Lung microvascular endothelial cell (primary cell): ENCODE data around the gene LGALS3BP. TPM values are rescaled to one million over a fixed set of nuclear protein-coding genes. Genes with fewer than 3 reads are reported as not detected.

ENCODE experiments used
- DNase-seq, 2 donors: peaks; one replicate each; pipeline versions ENCODE4 v3.0.0 to v3.0.0-alpha.2; 2010; ENCODE audit warnings: low read depth in 2 of 2
- total RNA-seq: library from RNA; depleted of rRNA; stranded (reverse); fragments of >200 nt; gene quantifications from 2 replicates; pipeline ENCODE4 v1.2.1, GENCODE V29; 2014

Gene LGALS3BP
- total RNA-seq, 1 donor from 2014 or later = 2.4 TPM

DNA sequence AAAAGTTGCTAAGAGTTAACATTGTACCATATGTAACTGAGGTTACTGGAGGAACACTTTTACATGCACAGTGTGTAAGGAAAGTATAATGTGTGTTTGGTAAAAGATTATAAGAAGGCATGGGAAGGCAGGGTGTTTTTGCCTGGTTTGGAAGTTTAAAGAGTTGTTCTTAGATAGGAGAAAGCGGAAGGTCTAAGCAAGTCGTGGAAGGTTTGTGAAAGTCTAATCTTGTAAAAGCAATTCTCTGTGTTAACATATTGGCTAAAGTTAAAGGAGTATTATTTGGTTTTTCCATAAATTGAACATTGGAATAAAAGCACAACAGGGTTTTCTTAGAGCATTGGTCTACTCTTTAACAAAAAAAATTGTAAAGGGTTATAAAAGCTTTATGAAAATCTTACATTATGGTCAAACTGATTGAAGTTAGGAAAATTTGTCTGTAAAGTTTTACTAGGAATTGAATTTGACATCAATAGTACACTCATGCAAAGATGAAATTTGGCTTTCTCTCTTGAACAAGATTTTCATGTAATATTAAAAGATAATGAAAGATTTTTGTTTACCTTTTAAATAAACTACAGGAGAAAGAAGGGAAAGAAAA lies 34.5 kb upstream of the LGALS3BP start:
- no peak for DNase-seq

DNA sequence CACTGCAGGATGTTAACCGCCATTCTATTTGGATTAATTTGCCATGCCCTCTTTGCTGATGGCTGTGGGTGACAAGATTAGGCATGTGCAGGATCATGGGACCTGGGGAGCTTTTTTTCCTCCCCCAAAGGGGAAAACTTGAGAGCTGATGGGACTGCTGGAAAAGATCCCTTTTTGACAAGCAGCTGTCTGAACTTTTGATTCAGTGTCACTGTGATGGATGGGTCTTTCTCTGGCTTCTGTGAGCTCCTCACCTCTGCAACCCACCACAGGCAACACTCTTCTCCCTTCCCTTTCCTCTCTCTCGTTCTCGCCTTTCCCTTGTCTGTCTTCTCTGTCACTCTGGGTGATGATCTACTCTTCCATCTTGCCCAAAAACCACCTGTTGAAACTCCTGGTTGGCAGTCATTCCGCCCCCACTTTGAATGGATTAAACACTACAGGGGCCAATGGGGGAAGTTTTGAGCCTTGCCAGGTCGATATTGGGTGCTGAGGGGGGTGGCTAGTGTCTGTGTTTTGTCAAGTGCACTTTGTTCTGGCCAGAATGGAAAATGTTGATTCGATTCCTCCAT lies 32.9 kb upstream of the LGALS3BP start:
- no peak for DNase-seq

DNA sequence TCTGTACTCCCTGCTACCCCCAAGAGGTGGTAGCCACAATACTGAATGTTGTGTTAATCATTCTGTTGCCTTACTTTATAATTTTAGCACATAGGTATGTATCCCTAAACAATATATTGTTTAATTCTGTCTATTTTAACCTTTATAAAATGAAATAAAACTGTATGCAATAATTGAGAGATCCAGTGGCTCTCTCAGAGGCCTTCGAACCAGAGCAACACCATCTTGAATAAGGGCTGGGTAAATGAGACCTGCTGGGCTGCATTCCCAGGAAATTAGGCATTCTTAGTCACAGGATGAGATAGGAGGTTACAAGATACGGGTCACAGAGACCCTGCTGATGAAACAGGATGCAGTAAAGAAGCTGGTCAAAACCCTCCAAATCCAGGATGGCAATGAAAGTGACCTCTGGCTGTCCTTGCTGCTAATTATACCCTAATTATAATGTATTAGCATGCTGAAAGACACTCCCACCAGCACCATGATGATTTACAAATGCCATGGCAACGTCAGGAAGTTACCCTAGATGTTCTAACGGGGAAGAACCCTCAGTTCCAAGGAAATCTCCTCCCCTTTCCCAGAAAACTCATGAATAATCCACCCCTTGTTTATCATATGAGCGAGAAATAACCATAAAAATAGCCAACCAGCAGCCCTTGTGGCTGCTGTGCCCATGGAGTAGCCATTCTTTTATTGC lies 31.9 kb upstream of the LGALS3BP start:
- DNase-seq = peak in 1 of 2 donors; percentile 88

DNA sequence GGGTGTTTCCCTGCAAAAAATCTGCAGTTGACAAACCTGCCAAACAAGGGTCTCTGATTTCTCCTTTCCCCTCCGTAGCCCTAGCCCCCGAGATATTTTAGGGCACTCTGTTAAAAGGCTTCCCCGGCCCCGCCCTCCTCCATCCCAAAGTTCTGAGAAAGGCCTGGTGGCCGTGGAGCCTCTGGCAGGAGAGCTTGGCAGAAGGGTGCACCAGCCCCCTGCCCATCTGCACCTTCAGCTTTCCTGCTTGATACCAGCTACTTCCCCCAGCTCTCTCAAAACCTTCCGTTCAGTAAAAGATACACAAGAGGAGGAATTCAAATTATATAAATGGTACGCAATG lies 30.6 kb upstream of the LGALS3BP start:
- no peak for DNase-seq

DNA sequence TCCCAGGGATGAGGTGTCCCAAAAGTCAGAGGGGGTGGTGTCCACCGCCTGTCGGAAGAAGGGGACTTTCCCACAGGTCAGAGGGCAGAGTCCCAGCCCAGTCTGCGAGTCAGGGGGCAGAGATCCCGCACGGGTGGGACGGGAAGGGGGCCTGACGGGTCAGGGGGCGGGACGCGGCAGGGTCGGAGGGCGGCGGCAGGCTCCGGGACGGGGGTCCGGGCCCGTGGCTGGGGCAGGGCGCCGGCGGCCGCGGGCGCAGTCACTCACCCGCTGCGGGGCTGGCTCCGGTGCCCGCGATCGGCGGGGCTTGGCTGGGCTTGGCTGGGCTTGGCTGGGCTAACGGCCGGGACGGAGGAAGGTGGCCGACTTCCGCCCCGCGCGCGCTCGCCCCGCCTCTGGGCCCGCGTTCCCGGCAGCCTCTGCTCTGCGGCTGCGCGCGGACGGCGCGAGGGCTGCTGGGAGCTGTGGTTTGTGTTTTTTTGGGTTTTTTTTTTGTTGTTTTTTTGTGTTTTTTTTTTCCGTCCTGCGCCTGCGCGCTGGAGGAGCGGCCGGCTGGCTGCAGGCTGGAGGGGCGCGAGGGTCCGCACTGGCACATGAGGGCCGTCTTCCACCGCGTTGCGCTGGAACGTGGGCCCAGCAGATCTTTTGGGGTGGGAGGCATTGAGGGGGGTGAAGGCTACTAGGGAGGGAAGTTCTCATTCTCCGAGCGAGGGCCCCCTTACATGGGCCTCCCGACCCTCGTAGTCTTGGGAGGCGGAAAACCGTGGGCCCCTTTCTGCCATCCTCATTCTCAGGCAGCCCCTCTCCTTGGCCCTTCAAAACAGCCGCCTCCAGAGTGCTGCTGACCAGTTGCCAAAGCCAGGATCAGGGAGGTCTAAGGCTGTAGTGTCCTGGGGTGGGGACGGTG lies 29.9 kb upstream of the LGALS3BP start, which contains the start of gene CANT1:
Gene CANT1, minus strand, starts transcription at position 368 of the 907 bp plus-strand sequence. CDS start 12,142 bp downstream, outside the sequence.
- peak; percentile 88 to 92 for DNase-seq

DNA sequence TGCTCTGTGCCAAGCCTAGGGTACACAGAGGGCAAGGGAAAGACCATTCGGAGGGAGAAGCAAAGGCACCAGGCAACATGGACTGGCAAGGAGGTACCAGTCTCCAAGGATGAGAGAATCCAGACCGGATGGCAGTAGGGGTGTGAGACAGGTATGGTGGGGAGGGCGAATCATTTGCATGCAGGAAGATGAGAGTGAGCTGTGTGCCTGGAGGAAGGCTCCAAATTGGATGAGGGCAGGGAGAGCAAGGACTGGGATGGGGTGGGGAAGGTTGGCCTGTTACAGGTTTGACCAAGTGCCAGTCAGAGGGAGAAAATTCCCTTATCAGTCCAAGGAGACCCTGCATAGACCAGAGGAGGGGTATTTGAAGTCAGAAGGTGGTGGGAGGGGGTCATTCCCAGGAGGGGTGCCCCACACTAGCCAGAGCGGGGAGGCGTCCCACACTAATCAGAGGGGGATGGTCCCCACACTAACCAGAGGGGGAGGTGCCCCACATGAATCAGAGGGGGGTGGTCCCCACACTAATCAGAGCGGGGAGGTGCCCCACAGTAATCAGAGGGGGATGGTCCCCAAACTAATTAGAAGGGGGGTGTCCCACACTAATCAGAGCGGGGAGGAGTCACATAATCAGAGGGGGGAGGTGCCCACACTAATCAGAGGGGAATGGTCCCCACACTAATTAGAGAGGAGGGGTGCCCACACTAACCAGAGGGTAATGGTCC lies 29.1 kb upstream of the LGALS3BP start:
- DNase-seq = no peak

DNA sequence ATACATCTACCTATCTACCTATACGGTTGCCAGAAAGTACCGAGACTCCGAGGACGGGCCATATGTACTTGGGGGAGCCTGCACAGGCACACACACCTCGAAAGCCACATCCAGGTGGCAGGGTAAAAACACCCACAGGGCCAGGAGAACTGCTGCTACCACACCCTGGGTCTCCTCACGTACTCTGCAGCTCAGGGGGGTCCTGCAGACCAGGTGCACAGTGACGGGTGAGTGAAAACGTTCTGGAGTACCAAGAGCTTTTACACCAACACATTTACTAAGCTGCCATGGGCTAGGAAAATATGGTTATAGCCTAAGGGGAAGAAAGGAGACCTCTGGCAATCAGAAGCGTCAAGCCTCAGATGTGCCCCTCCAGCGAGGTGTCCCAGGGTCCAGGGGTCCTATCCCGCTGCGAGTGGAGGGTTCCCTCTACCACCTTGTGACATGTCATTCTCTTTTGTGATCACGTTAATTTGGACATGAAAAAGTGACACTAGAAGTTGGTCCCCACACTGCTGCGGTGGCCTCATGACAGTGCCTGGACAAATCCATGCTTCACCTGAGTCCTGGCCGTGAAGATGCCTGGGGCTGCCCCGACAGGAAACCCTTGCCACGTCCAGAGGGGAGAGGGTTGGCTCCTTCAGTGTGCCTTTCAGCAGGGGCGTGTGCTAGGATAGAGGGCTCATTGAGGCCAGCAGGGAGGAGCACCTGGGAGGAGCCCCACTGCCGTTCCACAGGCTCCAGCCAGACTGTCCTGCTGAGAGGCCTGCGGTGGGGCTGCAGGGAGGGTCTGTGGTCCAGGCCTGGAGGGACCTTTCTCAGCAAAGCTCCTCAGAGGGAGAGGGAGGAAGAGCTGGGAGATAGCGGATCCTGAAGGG lies 28.0 kb upstream of the LGALS3BP start:
- no peak for DNase-seq

DNA sequence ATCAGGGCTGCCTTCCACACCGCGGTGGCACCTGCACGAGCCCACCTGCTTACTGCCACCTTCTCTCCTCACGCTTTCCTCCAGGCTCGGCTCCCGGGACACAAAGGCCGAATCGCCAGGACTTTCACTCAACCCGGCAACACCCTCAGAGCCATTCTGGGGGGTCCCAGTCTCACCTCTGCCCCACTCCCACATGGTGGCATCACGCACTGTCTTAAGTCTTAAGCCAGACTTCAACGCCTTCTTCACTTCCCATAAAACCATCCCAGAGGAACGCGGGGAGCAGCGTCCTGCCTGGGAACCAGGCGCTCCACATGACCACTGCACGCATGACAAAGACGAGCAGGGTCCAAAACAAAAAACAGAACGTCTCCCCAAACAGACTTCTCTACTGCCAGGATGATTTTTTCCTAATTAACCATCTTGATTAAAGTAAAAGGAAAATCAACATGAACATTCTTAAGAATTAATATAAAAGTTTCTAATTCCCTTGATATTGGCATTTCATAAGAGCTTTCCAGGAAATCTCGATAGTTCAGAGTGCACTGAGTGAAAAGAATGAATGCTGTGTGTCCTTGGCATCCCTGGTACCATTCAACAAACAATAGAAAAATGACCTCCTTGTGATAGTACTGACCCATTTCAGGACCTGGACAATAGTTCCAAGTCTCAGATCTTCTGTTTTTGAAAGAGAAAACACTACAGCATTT lies 27.2 kb upstream of the LGALS3BP start:
- no peak for DNase-seq

DNA sequence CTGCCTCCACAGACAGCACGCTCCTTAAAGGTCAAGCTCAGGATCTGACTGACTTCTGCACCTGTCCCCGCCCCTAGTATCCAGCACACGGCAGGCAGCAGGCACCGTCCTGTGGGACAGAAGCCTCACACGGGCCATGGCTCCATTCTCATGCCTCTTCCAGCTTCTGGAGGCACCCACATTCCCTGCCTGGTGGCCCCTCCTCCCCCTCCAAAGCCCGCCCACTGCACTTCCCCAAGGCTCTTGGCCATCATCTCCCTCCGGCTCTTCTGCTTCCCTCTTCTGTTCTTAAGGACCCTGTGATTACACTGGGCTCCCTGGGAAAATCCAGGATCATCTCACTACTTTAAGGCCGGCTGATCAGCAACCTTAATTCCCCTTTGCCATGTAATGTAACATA lies 26.3 kb upstream of the LGALS3BP start:
- no peak for DNase-seq

DNA sequence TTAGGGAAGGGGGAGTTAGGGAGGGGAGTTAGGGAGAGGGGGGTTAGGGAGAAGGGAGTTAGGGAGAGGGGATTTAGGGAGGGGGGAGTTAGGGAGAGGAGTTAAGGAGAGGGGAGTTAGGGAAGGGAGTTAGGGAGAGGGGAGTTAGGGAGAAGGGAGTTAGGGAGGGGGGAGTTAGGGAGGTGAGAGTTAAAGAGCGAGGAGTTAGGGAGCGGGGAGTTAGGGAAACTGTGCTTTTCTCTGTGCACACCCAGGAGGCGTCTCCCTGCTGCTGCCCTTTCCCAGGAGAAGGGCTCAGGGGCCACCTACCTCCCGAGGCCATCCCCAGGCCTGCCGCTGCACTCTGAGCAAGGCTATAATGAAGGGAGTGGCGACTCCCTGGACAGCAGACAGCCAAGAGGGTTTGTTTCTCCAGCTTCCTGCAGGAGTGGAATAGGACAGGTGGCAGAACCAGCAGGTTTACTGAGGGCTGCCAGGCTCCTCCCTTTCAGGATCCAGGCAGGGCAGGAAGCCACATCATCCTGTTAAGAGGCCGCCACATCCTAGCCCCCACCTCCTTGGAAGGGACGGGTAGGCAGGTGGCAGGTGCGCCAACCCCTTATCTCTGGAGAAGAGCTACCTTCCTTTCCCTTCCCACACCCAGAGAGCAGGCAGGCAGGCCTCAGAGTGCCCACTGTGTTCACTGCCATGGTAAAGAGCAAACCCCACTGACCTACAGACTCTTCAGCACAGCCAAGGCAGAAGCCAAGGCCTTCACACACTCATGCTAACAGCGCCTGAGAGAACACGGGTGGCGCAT lies 25.5 kb upstream of the LGALS3BP start:
- no peak for DNase-seq

DNA sequence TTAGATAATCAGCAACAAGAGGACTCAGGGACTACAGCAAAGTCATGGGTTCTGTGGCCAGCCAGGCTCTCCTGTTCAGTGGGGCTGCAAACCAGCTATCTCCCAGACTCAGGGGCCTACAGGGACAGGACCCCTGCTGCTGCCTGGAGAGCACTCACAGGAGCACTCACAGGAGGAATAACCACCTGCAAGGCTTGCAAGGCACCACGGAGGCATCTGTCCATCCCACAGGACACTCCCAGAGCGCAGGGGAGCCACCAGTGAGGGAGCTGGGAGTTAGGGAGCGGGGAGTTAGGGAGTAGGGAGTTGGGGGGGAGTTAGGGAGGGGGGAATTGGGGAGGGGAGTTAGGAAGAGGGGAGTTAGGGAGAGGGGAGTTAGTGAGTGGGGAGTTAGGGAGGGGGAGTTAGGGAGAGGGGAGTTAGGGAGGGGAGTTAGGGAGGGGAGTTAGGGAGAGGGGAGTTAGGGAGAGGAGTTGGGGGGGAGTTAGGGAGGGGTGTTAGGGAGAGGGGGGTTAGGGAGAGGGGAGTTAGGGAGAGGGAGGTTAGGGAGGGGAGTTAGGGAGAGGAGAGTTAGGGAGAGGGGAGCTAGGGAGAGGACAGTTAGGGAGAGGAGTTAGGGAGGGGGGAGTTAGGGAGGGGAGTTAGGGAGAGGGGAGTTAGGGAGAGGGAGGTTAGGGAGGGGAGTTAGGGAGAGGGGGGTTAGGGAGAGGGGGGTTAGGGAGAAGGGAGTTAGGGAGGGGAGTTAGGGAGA lies 24.1 kb upstream of the LGALS3BP start:
- no peak for DNase-seq

DNA sequence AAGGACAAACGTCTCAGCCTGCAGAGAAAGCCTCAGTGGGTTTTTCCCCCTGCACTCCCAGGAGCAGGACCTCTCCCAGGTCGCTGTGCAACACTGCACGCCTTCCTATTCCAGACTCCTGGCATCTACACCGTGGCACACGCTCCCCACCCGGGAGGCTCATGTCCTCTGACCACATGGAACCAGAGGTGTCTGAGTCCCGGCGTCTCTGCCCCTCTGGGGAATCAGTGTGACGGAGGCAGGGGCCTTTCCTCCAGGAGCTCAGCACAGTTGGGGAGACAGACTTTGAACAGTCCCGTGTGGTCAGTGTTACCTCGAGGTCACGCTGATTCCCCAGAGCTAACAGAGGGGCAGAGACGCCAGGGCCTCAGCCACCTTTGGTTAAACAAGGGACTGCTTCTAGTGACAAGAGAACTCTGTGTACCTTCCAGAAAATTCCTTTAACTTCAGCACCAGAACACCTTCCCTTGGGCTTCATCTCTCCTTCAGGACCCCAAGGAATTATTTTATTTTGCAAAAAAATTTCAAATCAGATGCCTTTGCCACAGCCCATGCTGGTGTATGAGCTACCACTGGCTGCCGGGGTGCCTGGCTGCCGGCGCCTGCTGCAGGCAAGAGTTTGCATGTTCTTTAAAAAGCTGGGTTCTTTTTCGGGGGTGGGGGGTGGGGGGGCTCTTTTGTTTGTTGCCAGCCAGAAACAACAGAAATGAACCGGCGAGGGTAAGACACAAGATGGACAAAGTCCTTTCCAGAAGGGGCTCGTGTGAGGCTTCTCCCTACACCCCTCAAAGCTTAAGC lies 23.3 kb upstream of the LGALS3BP start:
- DNase-seq = no peak

DNA sequence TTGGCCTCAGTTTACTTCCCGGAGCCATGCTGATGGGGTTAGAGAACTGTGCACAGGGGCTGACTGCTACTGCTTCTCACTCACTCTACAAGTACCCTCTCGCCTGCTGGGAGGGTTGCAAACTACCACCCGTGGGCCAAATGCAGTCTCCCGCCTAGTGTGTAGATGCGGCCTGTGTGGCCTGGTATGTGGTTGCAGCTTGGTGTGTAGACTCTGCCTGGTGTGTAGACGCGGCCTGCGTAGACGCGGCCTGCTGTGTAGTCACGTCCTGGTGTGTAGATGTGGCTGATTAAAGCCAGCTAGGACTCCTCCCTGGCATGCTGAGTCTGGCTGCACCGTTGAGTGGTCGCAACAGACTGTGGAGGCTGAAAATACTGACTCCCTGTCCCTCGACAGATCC lies 22.6 kb upstream of the LGALS3BP start:
- no peak for DNase-seq

DNA sequence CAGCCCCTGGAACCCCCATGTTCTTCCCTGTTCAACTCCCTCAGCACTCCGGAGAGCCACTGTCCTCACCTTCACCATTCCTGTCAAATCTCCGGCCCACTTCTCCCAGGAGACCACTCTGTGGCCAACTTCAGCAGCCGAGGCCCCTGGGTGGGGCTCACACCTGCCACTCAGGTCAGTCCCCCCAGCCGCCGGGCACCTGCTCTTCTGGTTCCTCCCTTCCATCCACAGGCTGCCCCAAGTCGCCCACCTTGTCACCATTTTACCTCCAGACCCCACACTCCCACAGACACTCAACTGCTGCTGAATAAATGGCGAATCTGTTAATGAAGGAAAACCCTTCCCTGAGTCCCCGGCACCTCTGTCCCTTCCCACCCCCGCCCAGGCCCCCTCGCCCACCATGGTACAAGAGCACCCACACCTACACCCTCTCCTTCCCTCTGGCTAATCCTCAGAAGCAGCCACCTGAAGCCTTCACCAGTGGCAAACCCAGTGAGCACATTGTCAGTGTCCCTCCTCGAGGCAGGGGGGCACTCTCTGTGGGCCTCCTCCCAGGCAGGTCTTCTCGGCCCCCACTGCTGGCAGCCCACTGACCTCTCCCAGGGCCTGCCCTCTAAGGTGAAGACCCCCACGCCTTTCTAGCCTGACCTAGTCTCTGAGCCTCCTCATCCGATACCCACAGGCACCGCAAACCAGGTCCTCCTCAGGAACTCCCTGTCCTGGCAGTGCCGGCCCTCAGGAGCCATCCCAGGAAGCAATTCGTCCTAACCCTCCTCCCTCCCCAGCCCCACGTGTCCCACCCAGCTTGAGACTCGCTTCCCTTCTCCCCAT lies 21.7 kb upstream of the LGALS3BP start:
- DNase-seq = no peak

DNA sequence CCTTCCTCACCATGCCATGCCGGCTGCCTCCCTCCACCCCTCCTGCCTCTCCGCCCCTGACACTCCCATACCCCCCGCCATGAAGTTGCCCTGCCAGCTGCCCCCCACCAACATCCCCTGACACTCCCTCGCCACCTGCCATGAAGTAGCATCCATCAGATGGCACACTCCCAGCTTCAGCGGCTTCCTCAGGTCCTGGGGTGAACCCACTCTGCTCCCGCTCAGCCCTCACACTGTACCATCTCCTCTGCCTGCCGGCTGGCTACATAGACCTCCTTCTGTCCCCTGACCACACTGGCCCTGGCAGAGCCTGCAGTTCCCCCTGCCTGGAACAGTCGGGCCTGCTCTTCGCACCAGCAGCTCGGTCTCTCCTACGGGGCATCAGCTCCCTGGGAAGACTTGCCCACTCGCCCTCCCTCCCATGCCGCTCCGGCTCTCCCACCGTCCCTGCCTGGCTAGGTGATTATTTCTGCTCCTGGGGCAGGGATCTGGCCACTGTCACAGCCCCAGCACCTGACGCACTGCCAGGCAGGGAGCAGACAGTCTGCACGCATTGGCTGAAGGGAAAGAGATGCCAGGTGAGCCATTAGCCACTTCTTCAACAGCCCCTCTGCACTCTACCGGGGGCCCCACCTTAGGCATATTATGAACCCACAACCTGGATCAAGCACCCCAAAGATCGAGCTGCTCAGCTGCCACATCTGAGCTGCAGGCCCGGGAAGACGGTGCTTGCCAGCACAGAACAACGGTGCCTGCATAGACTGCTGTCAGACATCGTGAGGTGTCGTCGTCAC lies 20.9 kb upstream of the LGALS3BP start:
- no peak for DNase-seq

DNA sequence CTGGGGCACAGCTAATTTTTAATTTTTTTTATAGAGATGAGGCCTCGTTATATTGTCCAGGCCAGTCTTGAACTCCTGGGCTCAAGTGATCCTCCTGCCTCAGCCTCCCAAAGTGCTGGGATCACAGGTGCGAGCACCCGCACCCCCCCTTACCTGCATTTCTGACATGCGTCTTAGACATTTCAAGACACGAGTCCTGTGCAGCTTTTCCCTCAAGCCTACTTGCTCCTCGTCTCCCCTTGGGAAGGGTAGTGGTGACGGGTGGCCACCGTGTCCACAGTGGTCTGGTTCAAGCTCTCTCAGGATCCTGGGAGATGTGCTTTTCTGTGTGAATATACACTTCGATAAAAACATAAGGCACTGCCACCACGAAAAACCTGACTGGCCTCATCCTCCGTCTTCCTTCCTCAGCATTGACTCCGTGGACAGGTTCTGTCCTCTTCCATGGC lies 20.2 kb upstream of the LGALS3BP start:
- no peak for DNase-seq
